Fibroblast of pulmonary artery (primary cell): ENCODE measurements around the gene STMP1.
"Not testable (repeated sequence)": the region's sequence is repeated elsewhere in the genome, so short reads cannot be mapped to it uniquely, and the experiment has no call there.

ENCODE experiments used
- DNase-seq: peaks from one replicate; pipeline ENCODE4 v3.0.0-alpha.2; 2010; ENCODE audit warnings: low read depth
- H3K4me3 ChIP-seq: replicated peaks from 2 replicates; pipeline ENCODE4 v1.5.1; 2011; ENCODE audit warnings: low read depth, mild to moderate bottlenecking, control low read depth, low read length, moderate library complexity
- CTCF ChIP-seq: IDR thresholded peaks from 2 replicates; pipeline ENCODE4 v1.5.1; 2011; ENCODE audit warnings: mild to moderate bottlenecking, control low read depth, low read length, inconsistent platforms; ENCODE audit errors: missing control alignments

STMP1 gene

GRCh38 chr7:135664046-135664589, 1.8 kb downstream of the STMP1 start:
- TF ChIP-seq CTCF = no peak
- H3K4me3 ChIP-seq = peak overlapping the region; percentile 98
- no peak for DNase-seq

- H3K4me3 ChIP-seq = no peak overlapping the region
- TF ChIP-seq CTCF = no peak
- DNase-seq = no peak
These were observed 2.7 kb downstream of the STMP1 start for GRCh38 chr7:135665042-135665441.

- no peak for TF ChIP-seq CTCF
- DNase-seq = no peak
- no peak overlapping the region for H3K4me3 ChIP-seq
These were observed 3.8 kb downstream of the STMP1 start for GRCh38 chr7:135666156-135666555.

GRCh38 chr7:135666846-135667245, 4.5 kb downstream of the STMP1 start:
- no peak for TF ChIP-seq CTCF
- no peak for DNase-seq
- H3K4me3 ChIP-seq = no peak overlapping the region

- not testable (repeated sequence) for DNase-seq, H3K4me3 ChIP-seq
These were observed 5.3 kb downstream of the STMP1 start for GRCh38 chr7:135667626-135668025.

- not testable (repeated sequence) for DNase-seq, H3K4me3 ChIP-seq
These were observed 6.6 kb downstream of the STMP1 start for GRCh38 chr7:135668852-135669395.

GRCh38 chr7:135669774-135670173, 7.5 kb downstream of the STMP1 start:
- no peak for DNase-seq
- no peak for TF ChIP-seq CTCF
- no peak overlapping the region for H3K4me3 ChIP-seq

GRCh38 chr7:135670179-135670578, 7.9 kb downstream of the STMP1 start:
- peak; percentile 62 for DNase-seq
- no peak overlapping the region for H3K4me3 ChIP-seq

More at GRCh38 chr7:135670179-135670578, 7.9 kb downstream of the STMP1 start:
- TF ChIP-seq CTCF = no peak
